WTC11 (cell line): ENCODE measurements around the gene ERH. TPM values are rescaled to one million over a fixed set of nuclear protein-coding genes. Genes with fewer than 3 reads are reported as not detected.

Experiments
- ATAC-seq: fragments of 200-7000 bp; cut with Tn5 transposase; 2 replicates; pipeline ENCODE4 v1.10.0; 2021; ENCODE audit warnings: mild to moderate bottlenecking, moderate library complexity
- CTCF ChIA-PET: fragments of 300-600 bp; sonication (Branson Sonifier 250); formaldehyde crosslinking; loops from one replicate; lab custom pipeline; 2021; ENCODE audit warnings: antibody characterized with exemption; lab: Charles Lee
- POLR2A ChIA-PET: fragments of 350-600 bp; sonication (Branson Sonifier 250); formaldehyde crosslinking; loops from one replicate; lab custom pipeline; 2021; ENCODE audit warnings: antibody characterized with exemption; lab: Charles Lee
- DNase-seq: peaks from one replicate; pipeline ENCODE4 v3.0.0; 2021; ENCODE audit warnings: low spot score
- H3K27ac Mint-ChIP-seq: 2 replicates; pipeline ENCODE4 v1.8.0; 2021; ENCODE audit warnings: mixed read lengths
- H3K27me3 Mint-ChIP-seq: 2 replicates; pipeline ENCODE4 v1.8.0; 2021; ENCODE audit warnings: low read depth, mild to moderate bottlenecking, moderate library complexity, mixed read lengths
- H3K36me3 Mint-ChIP-seq: 2 replicates; pipeline ENCODE4 v1.8.0; 2021; ENCODE audit warnings: mixed read lengths
- H3K4me1 Mint-ChIP-seq: 2 replicates; pipeline ENCODE4 v1.8.0; 2022; ENCODE audit warnings: mixed read lengths
- H3K4me3 Mint-ChIP-seq: 2 replicates; pipeline ENCODE4 v1.8.0; 2021; ENCODE audit warnings: mild to moderate bottlenecking, moderate library complexity, mixed read lengths
- H3K9me3 Mint-ChIP-seq: 2 replicates; pipeline ENCODE4 v1.8.0; 2021; ENCODE audit warnings: mixed read lengths
- AR ChIP-seq: fragments of 250-450 bp; sonication (Bioruptor Pico); IDR thresholded peaks from 2 replicates; pipeline ENCODE4 v1.9.0; 2021; ENCODE audit warnings: mild to moderate bottlenecking
- ATF2 ChIP-seq: sonication (generic); formaldehyde crosslinking; IDR thresholded peaks from 2 replicates; pipeline ENCODE4 v1.8.1; 2022; ENCODE audit warnings: low read depth, missing genetic modification reagents, borderline replicate concordance
- CBFB ChIP-seq: sonication (generic); formaldehyde crosslinking; IDR thresholded peaks from 2 replicates; pipeline ENCODE4 v1.8.1; 2022; ENCODE audit warnings: mild to moderate bottlenecking, low read depth, missing genetic modification reagents
- CREM ChIP-seq: sonication (generic); formaldehyde crosslinking; IDR thresholded peaks from 2 replicates; pipeline ENCODE4 v1.8.1; 2022; ENCODE audit warnings: mild to moderate bottlenecking, missing genetic modification reagents, moderate library complexity
- FOXJ3 ChIP-seq: sonication (generic); formaldehyde crosslinking; IDR thresholded peaks from 2 replicates; pipeline ENCODE4 v1.9.0; 2021; ENCODE audit warnings: missing genetic modification reagents, mild to moderate bottlenecking, borderline replicate concordance
- FOXP1 ChIP-seq: sonication (generic); formaldehyde crosslinking; IDR thresholded peaks from 2 replicates; pipeline ENCODE4 v1.8.0; 2022; ENCODE audit warnings: missing genetic modification reagents, mild to moderate bottlenecking, moderate library complexity, borderline replicate concordance
- FOXP4 ChIP-seq: sonication (generic); formaldehyde crosslinking; IDR thresholded peaks from 2 replicates; pipeline ENCODE4 v1.8.0; 2022; ENCODE audit warnings: mild to moderate bottlenecking, missing genetic modification reagents
- GTF2I ChIP-seq: fragments of 250-450 bp; sonication (Bioruptor Pico); conservative IDR thresholded peaks from 2 replicates; pipeline ENCODE4 v1.4.0; 2021; ENCODE audit warnings: mild to moderate bottlenecking
- IRF2 ChIP-seq: sonication (generic); formaldehyde crosslinking; IDR thresholded peaks from 2 replicates; pipeline ENCODE4 v1.8.0; 2022; ENCODE audit warnings: low read depth, missing genetic modification reagents, borderline replicate concordance
- MLX ChIP-seq: sonication (generic); formaldehyde crosslinking; IDR thresholded peaks from 2 replicates; pipeline ENCODE4 v1.8.1; 2023; ENCODE audit warnings: mild to moderate bottlenecking, missing genetic modification reagents, moderate library complexity
- MXD4 ChIP-seq: fragments of 250-450 bp; sonication (Bioruptor Pico); IDR thresholded peaks from 2 replicates; pipeline ENCODE4 v1.8.0; 2021; ENCODE audit warnings: mild to moderate bottlenecking, moderate library complexity, borderline replicate concordance
- PREB ChIP-seq: sonication (generic); formaldehyde crosslinking; IDR thresholded peaks from 2 replicates; pipeline ENCODE4 v1.8.1; 2022; ENCODE audit warnings: mild to moderate bottlenecking, missing genetic modification reagents, moderate library complexity, borderline replicate concordance
- RORB ChIP-seq: fragments of 250-450 bp; sonication (Bioruptor Pico); IDR thresholded peaks from 2 replicates; pipeline ENCODE4 v1.9.0; 2021; ENCODE audit warnings: mild to moderate bottlenecking
- SMAD4 ChIP-seq: sonication (generic); formaldehyde crosslinking; IDR thresholded peaks from 2 replicates; pipeline ENCODE4 v1.8.0; 2022; ENCODE audit warnings: mild to moderate bottlenecking, missing genetic modification reagents
- TP53 ChIP-seq: sonication (generic); formaldehyde crosslinking; IDR thresholded peaks from 2 replicates; pipeline ENCODE4 v1.8.1; 2023; ENCODE audit warnings: mild to moderate bottlenecking, missing genetic modification reagents
- ZBTB43 ChIP-seq: sonication (generic); formaldehyde crosslinking; IDR thresholded peaks from 2 replicates; pipeline ENCODE4 v1.8.1; 2023; ENCODE audit warnings: mild to moderate bottlenecking, missing genetic modification reagents
- ZMAT4 ChIP-seq: fragments of 250-450 bp; sonication (Bioruptor Pico); IDR thresholded peaks from 2 replicates; pipeline ENCODE4 v1.9.0; 2021; ENCODE audit warnings: mild to moderate bottlenecking
- ZNF232 ChIP-seq: sonication (generic); formaldehyde crosslinking; IDR thresholded peaks from 2 replicates; pipeline ENCODE4 v1.8.0; 2022; ENCODE audit warnings: mild to moderate bottlenecking, missing genetic modification reagents
- ZNF317 ChIP-seq: sonication (generic); formaldehyde crosslinking; IDR thresholded peaks from 2 replicates; pipeline ENCODE4 v1.8.1; 2023; ENCODE audit warnings: low read depth, mild to moderate bottlenecking, moderate library complexity, missing genetic modification reagents, borderline replicate concordance
- total RNA-seq: library from RNA; stranded (reverse); gene quantifications from 3 replicates; pipeline ENCODE4 v1.2.3, GENCODE V29; 2021
- TF ChIP-seq, protein P1 (sequence below): fragments of 250-450 bp; sonication (Bioruptor Pico); conservative IDR thresholded peaks from 2 replicates; pipeline ENCODE4 v1.9.0; 2021; ENCODE audit warnings: mild to moderate bottlenecking

The ERH gene
- total RNA-seq, 1 experiment from 2014 or later: 363 TPM

DNA sequence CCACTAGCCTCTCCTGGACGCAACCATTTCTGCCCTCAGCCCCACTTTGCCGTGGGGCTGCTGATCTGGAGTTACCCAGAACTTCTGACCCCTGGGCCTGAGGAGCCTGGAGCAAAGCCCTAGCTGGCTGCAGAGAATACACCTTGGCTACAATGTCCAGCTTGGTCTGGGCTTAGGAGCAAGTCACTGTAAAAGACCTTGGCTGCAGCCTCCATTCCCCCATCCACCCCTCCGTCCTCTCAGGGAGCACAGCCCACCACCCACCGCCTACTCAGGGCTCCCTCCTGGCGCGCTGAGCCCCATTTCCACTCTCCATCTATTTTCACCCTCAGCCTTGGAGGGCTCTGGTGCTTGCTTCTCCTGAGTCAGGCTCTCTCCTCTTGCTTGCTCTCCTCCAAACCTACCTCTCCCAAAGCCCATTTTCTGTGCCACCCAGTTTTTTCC lies 42.9 kb downstream of the ERH start:
- TF ChIP-seq ZNF317 (CRISPR knock-in tag) (no peak), MXD4 (no peak), PREB (CRISPR knock-in tag) (no peak), ZBTB43 (CRISPR knock-in tag) (no peak), FOXP1 (CRISPR knock-in tag) (no peak), IRF2 (CRISPR knock-in tag) (no peak), AR (CRISPR knock-in tag) (no peak), RORB (no peak), ZNF232 (CRISPR knock-in tag) (no peak), CREM (CRISPR knock-in tag) (no peak), ZMAT4 (CRISPR knock-in tag) (no peak), TP53 (CRISPR knock-in tag) (no peak), CBFB (CRISPR knock-in tag) (no peak), GTF2I (CRISPR knock-in tag) (no peak), SMAD4 (CRISPR knock-in tag) (no peak), MLX (CRISPR knock-in tag) (no peak), FOXP4 (no peak), FOXJ3 (CRISPR knock-in tag) (no peak), ATF2 (no peak)
- TF ChIP-seq, protein P1, sequence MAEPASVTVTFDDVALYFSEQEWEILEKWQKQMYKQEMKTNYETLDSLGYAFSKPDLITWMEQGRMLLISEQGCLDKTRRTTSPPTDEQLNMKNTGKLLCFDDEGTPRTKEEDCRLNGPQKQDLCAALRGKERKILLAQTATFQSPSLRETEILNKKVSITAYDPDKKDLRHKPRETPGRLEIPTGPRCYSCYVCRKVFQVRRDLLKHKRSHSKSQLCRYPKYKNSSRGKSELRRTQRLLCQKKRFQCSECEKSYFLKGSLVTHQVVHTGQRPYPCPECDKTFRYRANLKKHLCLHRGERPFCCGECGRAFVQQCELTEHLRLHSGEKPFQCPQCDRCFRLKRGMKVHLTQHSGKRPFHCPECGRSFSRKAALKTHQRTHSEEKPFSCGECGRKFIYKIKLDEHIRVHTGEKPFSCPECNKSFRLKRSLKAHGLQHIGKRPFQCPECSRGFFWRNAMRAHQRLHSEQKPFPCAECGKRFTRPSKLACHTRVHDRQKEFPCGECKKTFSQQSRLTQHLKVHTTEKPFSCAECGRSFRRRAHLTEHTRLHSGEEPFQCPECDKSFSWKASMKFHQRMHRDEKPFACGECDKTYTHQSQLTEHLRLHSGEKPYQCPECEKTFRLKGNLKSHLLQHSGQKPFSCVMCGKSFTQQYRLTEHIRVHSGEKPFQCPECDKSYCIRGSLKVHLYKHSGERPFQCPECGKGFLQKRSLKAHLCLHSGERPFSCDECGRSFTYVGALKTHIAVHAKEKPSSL: no peak
- H3K9me3 Mint-ChIP-seq: no peaks in the 10 kb centered on the region
- peaks cover 13% of the 10 kb centered on the region for H3K4me1 Mint-ChIP-seq
- ChIA-PET CTCF (interaction anchor here (0.9 to 1.7 kb wide), 3 partner anchors 8 to 94 kb away, joined by 3 to 6 read pairs (median 4); no protein-coding TSS in a partner anchor), POLR2A (no interaction called here)
- no peaks in the 10 kb centered on the region for H3K36me3 Mint-ChIP-seq
- no peak for DNase-seq
- H3K27ac Mint-ChIP-seq: no peak overlapping the region
- ATAC-seq: no peak
- H3K27me3 Mint-ChIP-seq: no peaks in the 10 kb centered on the region
- no peak overlapping the region for H3K4me3 Mint-ChIP-seq
